CD4-positive, alpha-beta T cell treated with Interferon alpha-2 for 1 hour (primary cell): ENCODE measurements around the gene FHAD1.

Experiments
- DNase-seq, 2 donors: peaks; one replicate each; pipeline ENCODE4 v3.0.0-alpha.2; 2020 to 2022

The FHAD1 gene

DNA sequence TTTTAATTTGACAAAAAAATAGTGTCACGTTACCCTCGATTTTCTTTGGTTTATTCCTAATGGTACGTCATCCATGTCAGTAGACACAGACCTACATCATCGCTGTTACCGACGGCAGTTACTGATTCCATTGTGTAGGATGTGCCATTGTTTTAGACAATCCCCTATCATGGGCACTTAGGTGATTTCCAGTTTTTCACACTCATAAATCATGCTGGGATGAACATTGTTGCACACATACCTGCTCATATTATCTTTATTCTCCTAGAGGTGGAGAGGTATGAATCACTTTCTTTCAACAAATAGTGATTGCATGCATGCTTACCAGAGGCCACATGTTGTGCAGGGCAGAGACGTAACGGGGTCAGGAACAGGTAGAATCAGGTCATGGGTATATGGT is 83.0 kb downstream of the FHAD1 start:
- no peak for DNase-seq

GRCh38 chr1:15331180-15331579 is 84.2 kb downstream of the FHAD1 start:
- no peak for DNase-seq

DNA sequence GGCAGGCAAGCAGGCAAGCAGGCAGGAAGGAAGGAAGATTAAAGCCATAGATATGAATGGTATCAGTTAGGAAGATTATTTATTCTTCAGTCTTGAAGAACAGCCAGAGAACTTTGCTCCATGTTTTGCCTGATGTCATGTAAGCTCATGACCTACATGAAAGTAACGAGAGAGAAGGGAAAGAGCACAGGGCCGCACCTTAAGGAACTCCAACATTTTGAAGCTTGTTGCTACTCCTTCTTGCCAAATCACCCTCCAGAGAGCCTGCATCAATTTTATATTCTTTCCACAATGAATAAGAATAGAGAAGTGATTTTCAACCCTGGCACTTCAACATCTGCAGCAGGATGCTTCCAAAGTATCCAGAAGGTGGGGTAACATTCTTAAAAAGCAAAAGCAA is 84.7 kb downstream of the FHAD1 start:
- DNase-seq, result no peak

DNA sequence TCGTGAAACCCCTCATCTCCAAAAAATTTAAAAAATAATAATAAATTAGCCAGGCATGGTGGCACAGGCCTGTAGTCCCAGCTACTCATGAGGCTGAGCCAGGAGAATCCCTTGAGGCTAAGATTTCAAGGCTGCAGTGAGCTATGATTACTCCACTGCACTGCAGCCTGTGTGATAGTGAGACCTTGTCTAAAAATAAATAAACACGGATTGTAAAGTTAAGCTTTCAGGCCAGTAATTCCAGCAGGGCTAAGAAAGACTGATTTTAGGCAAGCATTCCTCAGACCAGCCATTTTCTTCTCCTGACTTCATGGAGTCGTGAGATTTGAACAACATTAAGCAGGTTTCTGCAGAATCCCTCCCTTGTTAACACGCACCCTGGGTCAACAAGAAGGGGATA is 85.5 kb downstream of the FHAD1 start:
- no peak for DNase-seq

GRCh38 chr1:15332952-15333715 is 86.1 kb downstream of the FHAD1 start:
- no peak for DNase-seq

GRCh38 chr1:15334995-15335394 is 88.0 kb downstream of the FHAD1 start:
- no peak for DNase-seq

- DNase-seq, result no peak
Measured at GRCh38 chr1:15336866-15337265, 89.8 kb downstream of the FHAD1 start.

GRCh38 chr1:15337656-15338402 is 90.8 kb downstream of the FHAD1 start:
- no peak for DNase-seq

DNA sequence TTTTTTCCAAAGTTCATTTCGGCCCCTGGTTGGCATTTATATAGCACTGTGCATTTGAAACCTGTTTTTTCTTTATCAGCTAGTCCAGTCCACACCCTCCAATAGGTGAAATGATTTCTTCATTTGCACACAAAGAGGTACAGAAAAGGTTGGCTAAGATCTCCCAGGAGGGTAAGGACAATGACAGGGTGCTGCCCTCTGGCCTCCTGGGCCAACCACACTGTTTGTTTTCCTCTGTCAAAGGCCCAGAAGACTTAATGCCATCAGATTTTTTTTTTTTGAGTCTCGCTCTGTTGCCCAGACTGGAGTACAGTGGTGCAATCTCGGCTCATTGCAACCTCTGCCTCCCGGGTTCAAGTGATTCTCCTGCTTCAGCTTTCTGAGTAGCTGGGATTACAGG is 92.5 kb downstream of the FHAD1 start:
- DNase-seq, result no peak

GRCh38 chr1:15341228-15341627 is 94.2 kb downstream of the FHAD1 start:
- DNase-seq, result no peak

GRCh38 chr1:15341634-15342407 is 94.8 kb downstream of the FHAD1 start:
- peak in 1 of 2 donors; percentile 37 for DNase-seq

GRCh38 chr1:15342408-15342967 is 95.5 kb downstream of the FHAD1 start:
- no peak for DNase-seq

DNA sequence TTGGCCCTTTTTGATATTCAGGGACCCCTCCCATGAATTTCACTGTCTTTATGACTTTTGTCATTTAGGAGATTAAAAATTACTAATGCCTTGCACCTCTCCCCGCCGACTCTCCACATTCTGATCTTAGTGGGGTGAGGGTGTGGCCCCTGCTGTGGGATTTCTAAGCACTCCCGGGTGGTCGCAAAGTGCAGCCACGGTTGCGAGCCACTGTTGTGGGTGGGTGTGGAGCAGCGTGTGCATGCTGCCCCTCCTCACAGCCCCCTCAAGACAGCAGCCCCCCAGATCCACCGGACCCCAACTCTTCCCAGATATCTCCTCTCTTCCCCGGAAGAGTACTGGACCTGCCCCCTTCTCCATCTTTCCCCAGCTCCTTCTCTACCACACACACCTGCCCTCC is 96.1 kb downstream of the FHAD1 start:
- DNase-seq, result no peak

- DNase-seq, result no peak
Measured at GRCh38 chr1:15343729-15344128, 96.7 kb downstream of the FHAD1 start.

- DNase-seq, result no peak
Measured at GRCh38 chr1:15344380-15344779, 97.4 kb downstream of the FHAD1 start.

DNA sequence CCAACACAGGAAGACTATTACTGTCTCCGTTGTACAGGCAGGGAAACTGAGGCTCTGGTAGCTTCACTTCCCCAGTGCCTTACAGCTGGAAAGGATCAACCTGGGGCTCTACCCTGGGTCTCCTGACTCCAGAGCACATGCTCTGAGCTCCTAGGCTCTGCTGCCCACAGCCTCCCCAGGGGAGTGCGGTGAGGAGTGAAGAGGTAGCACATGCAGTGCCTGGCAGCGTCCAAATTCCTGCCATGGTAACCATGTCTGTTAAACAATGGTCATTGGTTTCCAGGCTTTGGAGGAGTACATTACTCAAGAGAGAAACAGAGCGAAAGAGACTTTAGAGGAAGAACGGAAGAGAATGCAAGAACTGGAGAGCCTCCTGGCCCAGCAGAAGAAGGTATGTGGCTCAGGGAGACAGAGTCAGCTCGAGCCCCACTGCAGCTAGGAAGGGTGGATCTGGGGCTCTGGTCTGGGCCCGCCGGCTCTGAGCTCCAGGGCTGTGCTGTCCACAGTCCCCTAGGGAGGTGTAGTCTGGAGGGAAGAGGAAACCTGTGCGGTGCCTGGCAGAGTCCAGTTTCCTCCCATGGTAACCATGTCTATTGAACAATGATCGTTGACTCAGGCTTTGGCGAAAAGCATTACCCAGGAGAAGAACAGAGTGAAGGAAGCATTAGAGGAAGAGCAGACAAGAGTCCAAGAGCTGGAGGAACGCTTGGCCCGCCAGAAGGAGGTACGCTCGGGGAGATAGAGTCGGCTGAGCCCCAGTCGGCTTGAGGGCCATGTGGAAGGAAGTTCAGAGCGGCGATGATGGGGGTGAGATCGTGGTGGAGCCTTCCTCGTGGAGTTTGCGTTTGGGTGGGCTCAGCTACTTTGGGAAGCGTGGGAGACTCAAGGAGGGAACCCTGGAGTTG is 98.0 kb downstream of the FHAD1 start:
- DNase-seq, result no peak

- DNase-seq, result peak; percentile 72 to 75
Measured at GRCh38 chr1:15345705-15346345, 98.8 kb downstream of the FHAD1 start.

GRCh38 chr1:15346346-15347030 is 99.5 kb downstream of the FHAD1 start:
- DNase-seq, result no peak

DNA sequence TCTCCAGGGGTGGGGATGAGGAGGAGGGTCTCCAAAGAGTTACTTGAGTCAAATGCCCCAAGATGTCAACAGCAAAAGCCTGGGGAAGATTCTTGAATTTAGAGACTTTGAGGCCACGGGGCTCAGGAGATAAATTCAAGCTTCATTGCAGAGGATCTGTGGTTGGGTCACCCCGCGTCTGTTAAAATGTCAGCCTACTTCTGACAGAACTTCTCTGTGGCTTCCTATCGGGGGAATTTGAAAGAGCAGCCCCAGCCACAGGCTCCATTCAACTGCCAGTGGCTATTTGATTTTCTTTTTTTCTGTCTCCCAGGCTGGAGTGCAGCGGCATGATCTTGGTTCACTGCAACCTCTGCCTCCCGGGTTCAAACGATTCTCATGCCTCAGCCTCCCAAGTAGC is 100.2 kb downstream of the FHAD1 start:
- peak in 1 of 2 donors; percentile 38 for DNase-seq

DNA sequence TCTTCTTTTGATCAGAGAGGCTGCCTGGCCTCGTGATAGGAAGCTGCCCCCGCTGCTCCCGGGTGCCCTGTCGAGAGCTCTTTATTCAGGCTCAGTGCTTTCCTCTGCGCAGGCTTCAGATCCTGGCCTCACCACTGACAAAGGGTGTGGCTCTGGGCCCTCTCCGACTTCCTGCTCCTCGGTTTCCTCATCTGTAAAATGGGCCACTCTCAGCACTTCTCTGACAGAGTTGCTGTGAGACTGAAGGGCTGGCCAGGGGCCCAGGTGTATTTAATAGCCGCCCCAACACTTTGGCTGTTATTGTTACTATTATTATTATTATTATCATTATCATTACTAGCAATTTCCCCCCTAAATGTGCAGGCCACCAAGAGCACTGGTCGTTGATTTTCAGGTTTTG is 101.6 kb downstream of the FHAD1 start:
- DNase-seq, result no peak

- no peak for DNase-seq
Measured at GRCh38 chr1:15349133-15349532, 102.1 kb downstream of the FHAD1 start.
